Measurements from ENCODE around the gene FER.
"Not testable (repeated sequence)": the region's sequence is repeated elsewhere in the genome, so short reads cannot be mapped to it uniquely, and the experiment has no call there.

The FER gene

DNA sequence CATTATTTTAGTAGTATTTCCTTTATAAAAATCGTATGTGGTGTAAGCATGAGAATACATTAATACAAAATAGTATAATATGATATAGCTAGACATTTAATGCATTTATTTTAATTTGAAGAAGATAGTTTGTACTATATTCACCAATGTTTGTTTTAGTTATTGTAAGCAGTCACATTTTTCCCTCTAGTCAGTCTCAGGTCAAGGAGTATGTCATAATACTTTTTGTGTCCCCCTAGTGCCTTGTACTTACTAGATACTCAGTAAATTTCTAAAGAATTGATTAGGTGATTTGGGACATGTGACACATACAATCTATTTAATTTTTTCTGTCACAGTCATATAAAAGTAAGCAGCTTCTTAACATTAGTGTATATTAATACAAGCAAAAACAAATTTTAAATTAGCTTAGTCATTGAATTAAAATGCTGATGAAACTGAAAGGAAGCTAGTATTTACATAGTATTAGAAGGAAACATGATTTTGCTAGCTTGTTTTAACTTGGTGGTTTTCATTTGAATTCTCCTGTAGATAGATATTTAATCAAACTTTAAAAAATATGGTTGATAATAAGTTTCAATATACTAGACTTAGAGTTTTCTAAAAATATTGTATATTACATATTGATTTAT is 242.2 kb downstream of the FER start:
- no peak for DNase-seq

DNA sequence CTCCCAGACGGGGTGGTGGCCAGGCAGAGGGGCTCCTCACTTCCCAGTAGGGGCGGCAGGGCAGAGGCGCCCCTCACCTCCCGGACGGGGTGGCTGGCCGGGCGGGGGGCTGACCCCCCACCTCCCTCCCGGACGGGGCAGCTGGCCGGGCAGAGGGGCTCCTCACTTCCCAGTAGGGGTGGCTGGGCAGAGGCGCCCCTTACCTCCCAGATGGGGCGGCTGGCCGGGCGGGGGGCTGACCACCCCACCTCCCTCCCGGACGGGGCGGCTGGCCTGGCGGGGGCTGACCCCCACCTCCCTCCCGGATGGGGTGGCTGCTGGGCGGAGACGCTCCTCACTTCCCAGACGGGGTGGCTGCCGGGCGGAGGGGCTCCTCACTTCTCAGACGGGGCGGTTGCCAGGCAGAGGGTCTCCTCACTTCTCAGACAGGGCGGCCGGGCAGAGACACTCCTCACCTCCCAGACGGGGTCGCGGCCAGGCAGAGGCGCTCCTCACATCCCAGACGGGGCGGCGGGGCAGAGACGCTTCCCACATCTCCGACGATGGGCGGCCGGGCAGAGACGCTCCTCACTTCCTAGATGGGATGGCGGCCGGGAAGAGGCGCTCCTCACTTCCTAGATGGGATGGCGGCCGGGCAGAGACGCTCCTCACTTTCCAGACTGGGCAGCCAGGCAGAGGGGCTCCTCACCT is 244.8 kb downstream of the FER start:
- not testable (repeated sequence) for DNase-seq

DNA sequence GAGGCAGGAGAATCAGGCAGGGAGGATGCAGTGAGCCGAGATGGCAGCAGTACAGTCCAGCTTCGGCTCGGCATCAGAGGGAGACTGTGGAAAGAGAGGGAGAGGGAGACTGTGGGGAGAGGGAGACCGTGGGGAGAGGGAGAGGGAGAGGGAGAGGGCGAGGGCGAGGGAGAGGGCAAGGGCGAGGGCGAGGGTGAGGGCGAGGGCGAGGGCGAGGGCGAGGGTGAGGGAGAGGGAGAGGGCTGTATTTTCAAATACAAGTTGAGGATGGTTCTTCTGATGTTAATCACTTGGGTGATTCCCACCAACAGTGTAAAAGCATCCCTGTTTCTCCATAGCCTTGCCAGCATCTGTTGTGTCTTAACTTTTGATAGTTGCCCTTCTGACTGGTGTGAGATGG is 245.7 kb downstream of the FER start:
- DNase-seq = not testable (repeated sequence)

DNA sequence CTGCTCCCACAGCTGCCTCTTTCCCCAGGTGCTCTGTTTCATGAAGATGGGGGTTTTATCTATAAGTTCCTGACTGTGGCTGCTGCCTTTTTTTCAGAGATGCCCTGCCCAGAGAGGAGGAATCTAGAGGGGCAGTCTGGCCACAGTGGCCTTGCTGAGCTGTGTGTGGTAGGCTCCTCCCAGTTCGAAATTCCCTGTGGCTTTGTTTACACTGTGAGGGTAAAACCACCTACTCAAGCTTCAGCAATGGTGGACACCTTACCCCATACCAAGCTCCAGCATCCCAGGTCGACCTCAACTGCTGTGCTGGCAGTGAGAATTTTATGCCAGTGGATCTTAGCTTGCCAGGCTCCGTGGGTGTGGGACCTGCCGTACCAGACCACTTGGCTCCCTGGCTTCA is 250.0 kb downstream of the FER start:
- DNase-seq = no peak

DNA sequence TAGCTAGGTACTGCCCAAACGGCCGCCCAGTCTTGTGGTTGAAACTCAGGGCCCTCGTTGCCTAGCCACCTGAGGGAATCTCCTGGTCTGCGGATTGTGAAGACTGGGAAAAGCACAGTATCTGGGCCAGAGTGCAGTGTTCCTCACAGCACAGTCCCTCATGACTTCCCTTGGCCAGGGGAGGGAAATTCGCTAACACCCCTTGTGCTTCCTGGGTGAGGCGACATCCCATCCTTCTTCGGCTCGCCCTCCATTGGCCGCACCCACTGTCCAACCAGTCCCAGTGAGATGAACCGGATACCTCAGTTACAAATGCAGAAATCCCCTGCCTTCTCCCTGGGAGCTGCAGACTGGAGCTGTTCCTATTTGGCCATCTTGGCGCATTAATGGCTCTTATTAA is 250.5 kb downstream of the FER start:
- DNase-seq = no peak

DNA sequence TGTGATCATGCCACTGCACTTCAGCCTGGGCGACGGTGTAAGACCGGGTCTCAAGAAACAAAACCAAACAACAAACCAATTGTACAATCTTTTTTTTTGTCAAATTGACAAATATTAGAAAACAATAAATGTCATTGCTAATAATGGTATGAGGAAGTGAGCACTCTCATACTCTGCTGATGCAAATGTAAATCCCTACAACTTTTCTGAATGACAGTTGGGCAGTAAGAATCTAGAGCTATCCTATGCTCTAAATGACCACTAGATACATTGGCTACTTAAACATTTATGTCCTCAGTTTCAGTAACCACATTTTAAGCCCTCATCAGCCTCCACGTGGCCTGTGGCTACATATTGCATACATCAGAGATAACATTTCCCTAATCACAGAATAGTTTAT is 256.2 kb downstream of the FER start:
- no peak for DNase-seq

DNA sequence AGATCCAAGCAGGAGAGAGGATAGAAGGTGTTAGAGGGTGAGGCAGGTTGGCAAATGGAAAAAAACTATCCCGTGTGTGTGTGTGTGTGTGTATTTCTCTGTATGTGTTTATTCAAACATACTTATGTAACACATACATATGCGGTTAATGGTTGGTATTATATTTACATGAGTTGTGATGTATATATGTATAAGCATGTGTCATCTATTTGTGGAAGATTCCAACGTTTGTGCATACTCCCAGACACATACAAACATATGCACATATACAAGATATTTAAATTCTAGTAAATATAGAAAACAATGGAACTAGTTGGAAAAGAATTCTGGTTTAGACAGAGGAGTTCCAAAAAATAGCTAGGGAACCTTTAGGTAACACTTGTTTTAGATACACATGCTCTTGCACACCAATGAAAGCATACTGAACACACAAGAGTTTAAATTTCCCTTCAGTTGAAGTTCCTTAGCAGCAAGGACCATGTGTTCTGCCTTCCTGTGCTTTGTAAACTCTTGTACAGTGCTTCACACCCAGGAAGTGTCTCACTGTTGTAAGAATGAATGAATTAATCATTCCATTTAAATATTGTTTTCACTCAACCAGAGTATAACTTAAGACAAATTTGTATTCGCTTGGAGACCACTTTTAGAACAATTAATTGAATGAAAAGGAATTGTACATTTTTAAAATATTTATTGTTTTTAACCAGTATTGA is 257.8 kb downstream of the FER start:
- no peak for DNase-seq

DNA sequence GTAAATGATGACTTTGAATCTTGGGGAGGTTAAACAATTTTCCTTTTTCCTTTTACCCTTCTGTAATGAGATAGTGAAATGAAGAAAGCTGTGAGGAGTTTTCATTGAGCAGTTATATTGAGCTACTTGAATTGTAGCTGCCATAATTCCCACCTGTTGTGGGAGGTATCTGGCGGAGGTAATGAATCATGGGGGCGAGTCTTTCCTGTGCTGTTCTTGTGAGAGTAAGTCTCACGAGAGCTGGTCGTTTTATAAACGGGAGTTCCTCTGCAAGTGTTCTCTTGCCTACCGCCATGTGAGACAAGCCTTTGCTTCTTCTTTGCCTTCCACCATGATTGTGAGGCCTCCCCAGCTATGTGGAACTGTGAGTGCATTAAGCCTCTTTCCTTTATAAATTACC is 258.4 kb downstream of the FER start:
- DNase-seq = no peak

DNA sequence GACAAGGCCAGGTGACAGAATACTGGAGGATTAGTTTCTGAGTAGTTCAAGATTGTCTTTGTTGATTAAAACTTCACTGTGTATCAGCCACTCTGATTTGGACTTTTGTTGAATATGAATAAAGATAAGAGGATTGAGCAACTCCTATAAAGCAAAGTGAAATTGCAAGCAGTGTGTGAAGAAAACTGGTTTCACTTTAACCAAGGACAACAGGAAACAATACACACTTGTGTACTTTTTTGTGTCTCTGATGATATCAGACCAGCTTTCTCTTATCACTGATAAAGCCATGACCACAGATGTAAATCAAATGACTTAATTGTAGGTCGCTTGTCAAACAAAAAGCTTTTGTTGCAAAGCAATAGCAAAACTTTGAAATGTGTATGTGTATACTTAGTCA is 268.6 kb downstream of the FER start:
- no peak for DNase-seq

DNA sequence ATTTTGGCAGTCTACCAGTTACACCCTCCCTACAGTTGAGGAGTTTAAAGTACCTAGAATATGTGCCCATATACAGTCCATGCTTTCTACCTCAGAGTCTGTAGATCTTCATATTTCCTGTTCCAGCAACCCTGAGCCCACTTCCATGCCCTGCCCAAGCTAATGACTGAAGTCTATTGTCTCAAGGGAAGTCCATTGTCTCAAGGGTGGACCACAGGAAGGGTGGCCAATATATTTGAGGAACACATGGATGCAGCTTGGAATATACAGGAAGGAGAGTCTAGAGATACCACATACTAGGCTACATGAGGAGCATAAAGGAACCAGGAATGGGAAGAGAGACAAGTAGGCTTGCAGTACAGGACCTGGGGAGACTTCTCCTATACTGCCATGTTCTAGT is 274.4 kb downstream of the FER start:
- DNase-seq = no peak

DNA sequence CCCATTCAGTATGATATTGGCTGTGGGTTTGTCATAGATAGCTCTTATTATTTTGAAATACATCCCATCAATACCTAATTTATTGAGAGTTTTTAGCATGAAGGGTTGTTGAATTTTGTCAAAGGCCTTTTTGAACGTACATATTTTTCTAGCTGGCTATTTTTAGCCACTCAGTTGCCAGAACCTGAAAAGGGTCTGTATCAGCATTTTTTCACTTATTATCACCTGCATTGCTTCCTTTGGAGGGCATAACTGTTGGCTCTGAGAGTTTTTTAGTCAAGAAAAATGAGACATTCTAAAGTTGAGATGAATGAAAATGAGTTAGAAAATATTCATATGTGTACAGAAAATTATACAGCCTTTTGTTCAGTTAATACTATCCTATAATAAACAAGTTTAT is 278.0 kb downstream of the FER start:
- not testable (repeated sequence) for DNase-seq

DNA sequence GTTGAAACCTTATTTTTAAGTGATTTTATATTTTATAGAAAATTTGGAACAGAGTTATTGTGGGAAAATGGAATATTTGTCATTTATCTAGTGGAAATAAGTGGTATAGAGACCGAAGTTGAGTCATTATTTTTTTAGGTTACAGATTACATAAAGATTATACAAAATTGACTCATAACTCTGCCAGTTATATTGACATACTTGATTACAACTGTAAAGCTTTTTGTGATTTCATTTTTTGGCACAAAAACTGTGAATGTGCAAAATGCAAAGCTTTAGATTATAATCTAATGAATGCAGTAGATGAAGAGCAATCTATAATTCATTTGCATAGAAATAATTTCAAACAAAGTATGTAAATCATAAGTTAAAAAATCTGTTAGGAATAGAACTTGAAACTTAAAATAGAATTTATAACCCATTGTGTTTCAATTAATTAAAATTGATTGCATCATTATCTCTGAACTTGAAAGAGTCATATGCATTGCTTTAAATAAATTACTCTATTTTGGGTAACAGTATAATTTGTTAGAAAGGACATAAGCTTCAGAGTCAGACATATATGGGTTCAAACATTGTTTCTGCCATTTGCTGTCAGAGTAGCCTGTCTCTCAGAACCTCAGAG is 280.4 kb downstream of the FER start:
- no peak for DNase-seq

DNA sequence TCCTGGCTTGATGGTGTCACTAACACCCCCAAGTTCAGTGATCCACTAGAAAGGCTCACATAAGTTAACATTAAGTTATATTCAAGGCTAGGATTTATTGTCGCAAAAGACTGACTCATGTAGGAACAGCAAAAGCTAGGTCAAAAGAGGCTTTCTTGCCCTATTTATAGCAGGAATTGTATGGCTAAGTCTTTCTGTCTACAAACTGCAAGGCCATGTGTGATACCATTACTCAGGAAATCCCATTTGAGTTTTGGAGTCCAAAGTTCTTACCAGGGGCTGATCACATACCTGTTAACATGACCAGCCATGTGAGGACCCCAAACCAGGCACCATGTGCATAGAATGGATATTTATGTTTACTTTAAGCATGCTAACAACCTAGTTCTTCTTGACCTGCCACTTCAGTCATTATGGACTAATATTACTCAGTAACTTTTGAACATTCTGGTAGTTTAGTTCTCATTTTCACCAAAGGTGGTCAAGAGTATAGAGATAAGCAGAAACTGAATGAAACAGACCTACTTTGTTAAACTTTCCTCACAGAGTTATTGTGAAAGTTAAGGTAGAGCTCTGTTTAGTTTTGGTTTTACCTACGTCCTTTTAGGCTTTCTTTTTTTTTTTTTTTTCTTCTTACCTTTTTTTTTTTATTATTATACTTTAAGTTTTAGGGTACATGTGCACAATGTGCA is 281.1 kb downstream of the FER start:
- no peak for DNase-seq

DNA sequence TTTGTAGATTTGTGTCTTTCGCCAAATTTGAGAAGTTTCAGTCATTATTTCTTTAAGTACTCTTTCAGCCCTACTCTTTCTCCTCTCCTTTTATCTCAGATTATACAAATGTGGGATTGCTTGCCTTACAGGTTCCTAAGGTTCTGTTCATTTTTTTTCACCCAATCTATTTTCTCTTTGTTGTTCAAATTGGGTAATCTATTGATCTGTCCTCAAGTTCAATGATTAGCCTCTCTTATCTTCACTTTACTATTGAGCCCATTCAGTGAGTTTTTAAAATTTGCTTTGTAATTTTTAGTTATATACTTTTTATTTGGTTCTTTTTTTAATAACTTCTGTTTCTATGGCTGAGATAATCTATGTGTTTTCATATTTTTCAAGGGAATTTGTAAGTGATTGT is 282.1 kb downstream of the FER start:
- DNase-seq = no peak

DNA sequence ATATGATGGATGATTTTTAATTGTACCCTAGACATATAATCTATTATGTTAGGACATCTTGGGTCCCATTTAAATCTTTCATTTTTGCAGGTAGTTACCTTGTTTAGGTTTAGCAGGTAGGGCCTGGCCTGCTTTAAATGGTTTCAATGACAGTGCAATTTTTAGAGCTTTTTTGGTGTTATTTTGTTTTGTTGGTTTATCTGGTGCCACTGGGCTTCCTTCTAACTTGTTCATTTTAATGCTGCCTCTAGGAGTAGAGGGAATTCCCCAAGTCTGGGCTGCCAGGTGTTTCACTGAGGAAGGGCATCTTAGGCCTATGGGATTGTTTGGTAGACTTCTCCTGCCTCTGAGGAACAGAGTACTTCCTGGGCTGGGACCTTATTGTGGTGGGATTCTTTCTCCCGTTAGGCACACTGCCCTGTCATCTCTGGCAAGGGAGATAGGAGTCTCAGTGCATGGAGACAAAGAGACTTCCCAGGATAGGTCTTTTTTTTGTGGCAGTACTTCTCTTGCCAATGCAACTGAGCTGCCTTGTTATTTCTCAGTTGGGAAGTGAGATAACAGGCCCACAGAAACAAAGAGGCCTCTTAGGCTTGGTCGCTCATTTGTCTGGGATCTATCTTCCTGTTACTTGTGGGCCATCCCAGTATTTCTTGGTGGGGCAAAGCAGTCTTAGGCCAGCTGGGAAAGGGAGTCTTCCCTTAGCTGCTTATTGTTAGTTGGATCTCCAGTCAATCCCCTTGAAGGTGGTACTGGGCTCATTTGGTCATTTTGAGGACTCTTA is 282.9 kb downstream of the FER start:
- DNase-seq = no peak

DNA sequence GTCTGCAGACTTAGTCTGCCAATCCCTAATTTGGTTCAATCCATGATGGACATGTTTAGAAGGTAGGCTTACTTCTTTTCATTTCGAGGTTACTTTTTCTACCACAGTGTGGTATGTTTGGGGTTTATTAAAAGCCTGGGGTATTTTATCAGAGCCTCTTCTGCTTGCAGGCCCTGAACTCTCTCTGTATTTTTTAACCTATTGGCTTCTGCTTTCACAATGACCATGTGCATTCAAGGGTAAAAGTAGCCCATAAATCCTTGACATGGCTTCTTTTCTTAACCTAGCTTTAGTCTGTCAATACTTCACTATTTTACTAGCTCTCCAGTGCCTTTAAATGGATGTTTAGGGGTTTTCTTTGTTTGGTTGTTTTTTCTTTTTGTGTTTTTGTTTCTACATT is 286.6 kb downstream of the FER start:
- DNase-seq = no peak

DNA sequence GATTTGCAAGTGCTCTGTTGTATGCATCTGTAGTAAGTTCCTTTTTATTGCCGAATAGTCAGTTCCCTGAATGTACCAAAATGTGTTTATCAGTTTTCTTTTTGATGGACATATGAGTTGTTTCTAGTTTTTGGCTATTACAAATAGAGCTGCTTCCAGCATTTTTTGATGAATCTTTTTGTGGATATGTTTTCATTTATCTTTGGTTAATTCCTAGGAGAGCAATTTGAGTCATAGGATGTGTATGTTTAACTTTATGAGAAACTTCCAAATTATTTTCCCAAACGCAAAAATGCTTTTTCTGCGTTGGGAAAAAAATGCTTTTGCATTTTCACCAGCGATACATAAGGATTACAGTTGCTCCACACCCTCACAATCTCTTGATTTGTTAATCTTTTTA is 287.7 kb downstream of the FER start:
- DNase-seq = no peak

DNA sequence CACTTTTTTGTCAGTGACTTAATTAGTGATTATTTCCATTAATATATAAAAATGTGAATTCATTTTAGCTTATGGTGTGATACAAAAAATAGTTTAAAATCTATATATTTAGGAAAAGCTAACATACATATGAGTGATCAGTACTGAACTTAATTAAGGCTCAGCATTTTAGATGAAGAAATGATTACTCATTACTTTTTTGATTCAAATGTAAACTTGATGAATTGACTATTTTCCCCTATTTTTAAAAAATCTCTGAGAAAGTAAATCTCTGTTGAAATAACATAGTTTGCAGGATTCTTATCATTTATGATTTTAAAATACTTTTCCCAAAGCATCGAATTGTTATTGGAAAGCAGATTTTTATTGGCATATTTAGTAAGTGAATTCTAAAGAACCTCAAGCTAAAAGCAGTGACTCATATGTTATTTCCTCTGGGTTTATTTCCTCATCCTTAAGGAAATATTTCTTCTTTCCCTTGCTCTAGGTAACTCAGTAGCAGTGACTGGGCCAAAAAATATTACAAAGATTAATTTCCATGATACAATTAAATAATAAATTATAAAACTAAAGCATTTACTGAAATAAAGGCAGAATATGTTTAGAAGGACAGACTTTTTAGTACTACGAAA is 290.6 kb downstream of the FER start:
- DNase-seq = no peak

DNA sequence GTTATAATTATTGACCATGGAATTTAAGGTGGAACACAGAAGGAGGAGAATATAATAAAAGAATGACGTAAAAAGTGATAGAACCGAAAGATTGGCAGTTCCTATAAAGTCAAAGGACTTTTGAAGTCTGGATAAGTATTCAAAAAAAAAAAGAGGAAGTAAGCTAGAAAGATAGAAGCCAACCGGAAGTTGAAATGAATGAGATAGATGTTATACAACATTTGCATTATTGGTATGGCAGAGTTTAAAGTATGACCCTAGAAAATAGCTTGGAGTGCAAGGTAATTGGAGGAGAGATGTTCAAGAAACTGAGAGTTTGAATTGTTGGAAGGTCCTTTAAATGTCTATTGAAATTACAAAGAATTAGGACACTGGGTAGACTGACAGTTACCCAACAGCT is 293.6 kb downstream of the FER start:
- no peak for DNase-seq

DNA sequence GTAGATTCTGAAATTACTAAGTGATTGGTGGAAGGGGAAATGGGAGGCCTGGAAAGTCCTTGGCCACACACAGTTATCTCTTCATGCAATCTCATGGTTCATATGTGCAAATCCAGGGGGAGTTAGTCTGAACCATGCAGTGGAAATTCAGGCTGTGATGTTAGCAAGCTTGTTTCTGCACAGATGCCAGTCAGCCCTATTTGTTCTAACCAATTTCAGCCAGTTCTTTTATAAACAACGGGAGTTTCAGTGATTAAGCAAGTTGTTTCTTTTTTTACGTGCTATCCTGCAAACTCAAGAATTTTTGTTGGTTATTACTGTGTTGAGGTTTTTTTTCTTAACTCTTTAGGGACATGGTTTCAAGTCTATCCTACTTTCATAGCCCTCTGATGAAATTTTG is 298.0 kb downstream of the FER start:
- no peak for DNase-seq

DNA sequence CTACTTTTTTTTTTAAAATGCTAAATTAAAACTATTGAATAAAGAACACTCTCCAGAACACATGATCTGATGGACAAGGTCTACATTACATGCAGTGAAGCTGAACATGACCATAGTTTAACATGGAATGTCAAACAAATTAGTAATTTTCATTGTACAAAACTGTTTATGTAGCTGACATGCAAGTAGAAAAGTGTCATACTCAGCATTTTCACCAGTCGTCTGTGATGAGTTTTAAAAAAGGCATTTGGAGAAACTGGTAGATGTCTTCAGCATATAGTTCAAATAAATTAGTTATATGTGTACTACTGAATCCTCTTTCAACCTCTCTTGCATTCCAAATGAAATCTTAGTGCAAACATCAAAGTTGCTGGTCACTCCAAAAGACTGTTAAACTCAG is 301.9 kb downstream of the FER start:
- no peak for DNase-seq

DNA sequence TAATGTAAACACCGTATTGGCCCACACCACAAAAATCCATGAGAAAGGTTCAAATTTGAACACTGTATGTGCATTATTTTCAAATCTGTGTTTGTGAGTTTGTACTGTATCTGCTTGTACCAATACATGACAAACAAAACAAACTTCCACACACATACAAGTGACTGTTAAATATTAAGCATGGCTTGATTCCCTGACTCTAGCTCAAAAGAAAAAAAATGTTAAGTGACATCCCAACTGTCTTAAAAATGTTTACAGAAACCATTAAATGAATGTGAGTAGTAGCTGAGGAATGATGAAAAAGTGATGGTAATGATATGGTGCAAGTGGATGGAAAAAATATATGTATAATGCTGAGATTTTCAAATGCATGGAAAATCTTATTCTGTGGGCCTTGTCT is 302.6 kb downstream of the FER start:
- DNase-seq = not testable (repeated sequence)

Measured in 8988T (cell line).